ENCODE measurements around the gene CUL5. TPM values are rescaled to one million over a fixed set of nuclear protein-coding genes. Genes with fewer than 3 reads are reported as not detected.

CUL5 gene
- total and polyA plus RNA-seq, 2 of the 8 experiments (the other 6 are each of a cell fraction or from before 2014, with no cell fraction given), result 4.9 to 31.8 TPM

DNA sequence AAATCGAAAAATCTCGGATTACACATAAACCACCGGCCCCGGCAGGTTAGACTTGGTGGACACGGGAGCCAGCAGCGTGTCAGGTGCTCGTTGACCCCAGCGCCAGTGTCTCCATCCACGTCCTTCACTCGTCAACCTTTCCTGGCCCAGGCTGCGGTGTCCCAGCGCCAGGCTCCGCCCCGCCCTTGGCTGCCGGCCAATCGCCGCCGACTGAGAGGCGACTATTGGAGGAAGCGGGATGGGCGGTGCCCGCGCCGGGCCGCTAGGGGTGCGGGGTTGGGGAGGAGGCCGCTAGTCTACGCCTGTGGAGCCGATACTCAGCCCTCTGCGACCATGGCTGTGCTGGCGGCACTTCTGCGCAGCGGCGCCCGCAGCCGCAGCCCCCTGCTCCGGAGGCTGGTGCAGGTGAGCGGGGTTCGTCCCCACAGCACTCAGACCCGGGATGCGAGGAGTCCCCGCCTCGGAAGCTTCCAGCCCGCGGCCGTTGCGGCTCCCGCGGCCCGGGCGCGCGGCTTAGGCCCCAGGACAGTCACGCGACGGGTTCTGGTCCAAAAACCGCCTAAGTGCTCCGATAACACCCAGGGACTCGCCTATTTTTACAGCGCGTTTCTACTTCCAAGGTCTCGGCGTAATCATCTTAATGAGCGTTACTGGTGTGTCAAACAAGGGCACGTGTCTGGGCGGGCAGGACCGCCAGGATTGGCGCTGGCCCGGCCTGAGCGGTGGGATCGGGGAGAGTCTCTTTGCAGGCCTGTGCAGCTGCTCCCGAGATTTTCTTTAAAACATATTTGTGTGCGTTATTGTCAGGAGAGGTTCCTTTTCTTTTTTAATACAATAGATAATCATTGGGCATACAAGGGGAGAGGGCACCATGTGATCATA lies 112.8 kb downstream of the CUL5 start, which contains the start of gene ACAT1 (continued):
- peak; percentile 37; the same call in 1 of the 2 replicates for TF ChIP-seq KDM1A (IDR thresholded peaks at IDR 0.05; ENCODE audit: borderline replicate concordance, low read length)
- TF ChIP-seq NANOG (IDR thresholded peaks at IDR 0.05; ENCODE audit: insufficient read depth, low read depth, low read length, poor library complexity, severe bottlenecking), result peak; percentile 24
- TF ChIP-seq, protein P1, sequence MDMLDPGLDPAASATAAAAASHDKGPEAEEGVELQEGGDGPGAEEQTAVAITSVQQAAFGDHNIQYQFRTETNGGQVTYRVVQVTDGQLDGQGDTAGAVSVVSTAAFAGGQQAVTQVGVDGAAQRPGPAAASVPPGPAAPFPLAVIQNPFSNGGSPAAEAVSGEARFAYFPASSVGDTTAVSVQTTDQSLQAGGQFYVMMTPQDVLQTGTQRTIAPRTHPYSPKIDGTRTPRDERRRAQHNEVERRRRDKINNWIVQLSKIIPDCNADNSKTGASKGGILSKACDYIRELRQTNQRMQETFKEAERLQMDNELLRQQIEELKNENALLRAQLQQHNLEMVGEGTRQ (IDR thresholded peaks at IDR 0.05; ENCODE audit: low read length), result 0 out of 2 replicates have a peak, but pooled peaks have one; percentile 30
- TF ChIP-seq, protein P2, sequence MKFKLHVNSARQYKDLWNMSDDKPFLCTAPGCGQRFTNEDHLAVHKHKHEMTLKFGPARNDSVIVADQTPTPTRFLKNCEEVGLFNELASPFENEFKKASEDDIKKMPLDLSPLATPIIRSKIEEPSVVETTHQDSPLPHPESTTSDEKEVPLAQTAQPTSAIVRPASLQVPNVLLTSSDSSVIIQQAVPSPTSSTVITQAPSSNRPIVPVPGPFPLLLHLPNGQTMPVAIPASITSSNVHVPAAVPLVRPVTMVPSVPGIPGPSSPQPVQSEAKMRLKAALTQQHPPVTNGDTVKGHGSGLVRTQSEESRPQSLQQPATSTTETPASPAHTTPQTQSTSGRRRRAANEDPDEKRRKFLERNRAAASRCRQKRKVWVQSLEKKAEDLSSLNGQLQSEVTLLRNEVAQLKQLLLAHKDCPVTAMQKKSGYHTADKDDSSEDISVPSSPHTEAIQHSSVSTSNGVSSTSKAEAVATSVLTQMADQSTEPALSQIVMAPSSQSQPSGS (IDR thresholded peaks at IDR 0.05; ENCODE audit: low read length), result no peak
- TF ChIP-seq TCF12 (IDR thresholded peaks at IDR 0.05; ENCODE audit: low read depth, low read length), result no peak
- TF ChIP-seq SUZ12 (IDR thresholded peaks at IDR 0.05; ENCODE audit: low read length), result no peak
- TF ChIP-seq ZNF274 (IDR thresholded peaks at IDR 0.05; ENCODE audit: borderline replicate concordance, extremely low read depth, low read length), result no peak
- TF ChIP-seq SAP30 (IDR thresholded peaks at IDR 0.05; ENCODE audit: insufficient read depth, insufficient replicate concordance, low read length), result no peak
